Esophagus muscularis mucosa (tissue), 4 donors: ENCODE measurements around the gene PLEKHH2. TPM values are rescaled to one million over a fixed set of nuclear protein-coding genes. Genes with fewer than 3 reads are reported as not detected.

Experiments used
- DNase-seq: peaks from one replicate; pipeline ENCODE4 v3.0.0-alpha.2; 2017; ENCODE audit errors: extremely low spot score
- H3K27ac ChIP-seq, 4 donors: fragments of 200-600 bp; sonication (generic); replicated peaks in 1 of 4; 1 replicate in 3 of 4; 2 replicates in 1 of 4; pipeline ENCODE4 v1.5.1; 2016 to 2019; ENCODE audit warnings: mild to moderate bottlenecking in 1 of 4
- H3K27me3 ChIP-seq, 4 donors: fragments of 200-600 bp; sonication (generic); one replicate each; pipeline versions ENCODE4 v1.5.1 to v1.6.0; 2016 to 2019
- H3K36me3 ChIP-seq, 4 donors: fragments of 200-600 bp; sonication (generic); one replicate each; pipeline ENCODE4 v1.5.1; 2016 to 2019
- H3K4me1 ChIP-seq, 4 donors: fragments of 200-600 bp; sonication (generic); one replicate each; pipeline ENCODE4 v1.5.1; 2016 to 2019
- H3K4me3 ChIP-seq, 4 donors: fragments of 200-600 bp; sonication (generic); 1 replicate in 2 of 4; 2 replicates in 2 of 4; pipeline ENCODE4 v1.5.1; 2016 to 2019; ENCODE audit warnings: mild to moderate bottlenecking in 4 of 4, moderate library complexity in 1 of 4
- H3K9me3 ChIP-seq, 4 donors: fragments of 200-600 bp; sonication (generic); 1 replicate in 3 of 4; 2 replicates in 1 of 4; pipeline ENCODE4 v1.5.1; 2016 to 2019
- CTCF ChIP-seq, 3 experiments: fragments of 200-600 bp in 2 of 3; fragments of 450-650 bp in 1 of 3; sonication (generic) in 2 of 3; IDR thresholded peaks; one replicate each; pipeline ENCODE4 v1.5.1; 2017 to 2019; ENCODE audit warnings: antibody characterized with exemption in 3 of 3, mild to moderate bottlenecking in 2 of 3, moderate library complexity in 1 of 3
- EP300 ChIP-seq: sonication (generic); formaldehyde crosslinking; IDR thresholded peaks from one replicate; pipeline ENCODE4 v1.6.1; 2017; ENCODE audit warnings: antibody characterized with exemption
- POLR2A ChIP-seq: fragments of 450-650 bp; IDR thresholded peaks from one replicate; pipeline ENCODE4 v1.6.1; 2017; ENCODE audit warnings: antibody characterized with exemption, moderate library complexity, mild to moderate bottlenecking, low read depth
- POLR2AphosphoS5 ChIP-seq, 2 donors: sonication (generic); formaldehyde crosslinking; IDR thresholded peaks; one replicate each; pipeline ENCODE4 v1.6.1; 2017; ENCODE audit warnings: antibody characterized with exemption in 2 of 2
- WGBS: methylation state at CpG from one replicate; pipeline ENCODE4 v1.1.5; 2018; 5-methylcytosine and 5-hydroxymethylcytosine counted together
- intact Hi-C: fragments of 100-400 bp; cut with DNase I; formaldehyde crosslinking; loops from one replicate; pipeline ENCODE4 v1.15.1; 2023
- total RNA-seq, 4 donors: library from RNA; depleted of rRNA; stranded (reverse); fragments of >200 nt; gene quantifications; one replicate each; pipeline versions ENCODE4 v1.1.0 to v1.2.1, GENCODE V29; 2016

PLEKHH2 gene
- total RNA-seq, 4 donors from 2014 or later: 20.3 to 32.4 (median 25.1) TPM

GRCh38 chr2:43714164-43714563 lies 77.1 kb downstream of the PLEKHH2 start:
- H3K27ac ChIP-seq: no peak overlapping the region
- WGBS: 70% methylated on average over 2 of the region's 2 CpGs
- H3K4me3 ChIP-seq: no peak overlapping the region
- DNase-seq: no peak
- peaks cover 0 to 16% (median 2%) of the 10 kb centered on the region in 4 donors for H3K36me3 ChIP-seq
- no peaks in the 10 kb centered on the region for H3K27me3 ChIP-seq
- TF ChIP-seq EP300 (no peak), POLR2A (no peak), POLR2AphosphoS5 (IDR thresholded peaks at IDR 0.05) (no peak), CTCF (IDR thresholded peaks at IDR 0.05) (no peak)
- H3K9me3 ChIP-seq: no peaks in the 10 kb centered on the region
- intact Hi-C loops: no loop called here
- no peaks in the 10 kb centered on the region for H3K4me1 ChIP-seq

GRCh38 chr2:43715300-43716098 lies 78.4 kb downstream of the PLEKHH2 start:
- TF ChIP-seq CTCF (IDR thresholded peaks at IDR 0.05) (no peak), POLR2AphosphoS5 (IDR thresholded peaks at IDR 0.05) (no peak), POLR2A (no peak), EP300 (no peak)
- no peaks in the 10 kb centered on the region for H3K4me1 ChIP-seq
- no peaks in the 10 kb centered on the region for H3K9me3 ChIP-seq
- 92% methylated on average over 4 of the region's 4 CpGs for WGBS
- H3K27ac ChIP-seq: no peak overlapping the region
- intact Hi-C loops: no loop called here
- peaks cover 0 to 6% (median 0%) of the 10 kb centered on the region in 4 donors for H3K36me3 ChIP-seq
- H3K4me3 ChIP-seq: no peak overlapping the region
- no peaks in the 10 kb centered on the region for H3K27me3 ChIP-seq
- no peak for DNase-seq

GRCh38 chr2:43717322-43717721 lies 80.3 kb downstream of the PLEKHH2 start:
- no peaks in the 10 kb centered on the region for H3K9me3 ChIP-seq
- DNase-seq: no peak
- intact Hi-C loops: no loop called here
- no peak overlapping the region for H3K27ac ChIP-seq
- H3K4me3 ChIP-seq: no peak overlapping the region
- H3K36me3 ChIP-seq: peaks cover 0 to 1% (median 0%) of the 10 kb centered on the region in 4 donors
- H3K4me1 ChIP-seq: no peaks in the 10 kb centered on the region
- no peak for TF ChIP-seq POLR2A
- H3K27me3 ChIP-seq: no peaks in the 10 kb centered on the region

- H3K9me3 ChIP-seq: no peaks in the 10 kb centered on the region
- H3K4me3 ChIP-seq: no peak overlapping the region
- intact Hi-C loops: no loop called here
- no peak for DNase-seq
- no peak for TF ChIP-seq POLR2A
- no peak for TF ChIP-seq POLR2AphosphoS5 (IDR thresholded peaks at IDR 0.05)
- no peak for TF ChIP-seq EP300
- TF ChIP-seq CTCF (IDR thresholded peaks at IDR 0.05): no peak
- H3K27me3 ChIP-seq: no peaks in the 10 kb centered on the region
- no peaks in the 10 kb centered on the region for H3K4me1 ChIP-seq
- H3K36me3 ChIP-seq: no peaks in the 10 kb centered on the region
- no peak overlapping the region for H3K27ac ChIP-seq
- WGBS: 75% methylated on average over 5 of the region's 5 CpGs
Measured at GRCh38 chr2:43718530-43719124, 81.6 kb downstream of the PLEKHH2 start.

- Histone ChIP-seq H3K4me3 (no peak overlapping the region), H3K27ac (no peak overlapping the region), H3K4me1 (no peaks in the 10 kb centered on the region), H3K36me3 (no peaks in the 10 kb centered on the region), H3K9me3 (no peaks in the 10 kb centered on the region), H3K27me3 (no peaks in the 10 kb centered on the region)
- intact Hi-C loops: no loop called here
- 74% methylated on average over 4 of the region's 4 CpGs for whole genome bisulfite sequencing
- TF ChIP-seq POLR2A (no peak), POLR2AphosphoS5 (IDR thresholded peaks at IDR 0.05) (no peak), EP300 (no peak)
- DNase-seq: no peak
Measured at GRCh38 chr2:43724728-43725526, 87.9 kb downstream of the PLEKHH2 start.
